GM12864 (cell line): ENCODE results near the gene LRFN4.

Source experiments
- DNase-seq: peaks from one replicate; pipeline ENCODE4 v3.0.0-alpha.2; 2011; ENCODE audit warnings: low read depth
- H3K4me3 ChIP-seq: 2 replicates; pipeline ENCODE4 v1.5.1; 2011; ENCODE audit warnings: mild to moderate bottlenecking, low read depth, low read length, control low read depth
- CTCF ChIP-seq: IDR thresholded peaks from 2 replicates; pipeline ENCODE4 v1.5.1; 2011; ENCODE audit warnings: low read depth, mild to moderate bottlenecking, moderate library complexity, low read length, control low read depth, inconsistent platforms; ENCODE audit errors: missing control alignments

The LRFN4 gene

GRCh38 chr11:66850235-66850587 is 6.7 kb upstream of the LRFN4 start:
- H3K4me3 ChIP-seq, result no peak overlapping the region
- DNase-seq, result no peak
- no peak for TF ChIP-seq CTCF

GRCh38 chr11:66850588-66851238 is 6.2 kb upstream of the LRFN4 start:
- no peak for TF ChIP-seq CTCF
- DNase-seq, result no peak
- H3K4me3 ChIP-seq, result no peak overlapping the region

DNA sequence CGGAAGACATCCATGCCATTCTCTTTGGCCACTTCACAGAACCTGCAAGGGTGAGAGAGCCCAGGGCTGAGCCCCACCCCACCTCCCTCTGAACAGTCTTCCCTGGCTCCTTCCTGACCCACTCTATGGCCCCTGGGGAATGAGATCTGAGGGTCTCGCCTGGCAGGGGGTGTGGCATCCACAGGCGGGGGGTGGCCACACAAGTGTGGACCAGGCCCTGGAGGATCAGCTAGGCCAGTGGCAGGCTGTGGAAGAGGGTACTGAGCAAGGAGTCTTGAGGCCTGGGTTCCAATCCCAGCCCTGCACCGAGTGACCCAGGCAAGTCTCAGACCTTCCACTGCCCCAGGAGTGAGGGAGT is 5.6 kb upstream of the LRFN4 start:
- H3K4me3 ChIP-seq, result no peak overlapping the region
- no peak for DNase-seq
- no peak for TF ChIP-seq CTCF

DNA sequence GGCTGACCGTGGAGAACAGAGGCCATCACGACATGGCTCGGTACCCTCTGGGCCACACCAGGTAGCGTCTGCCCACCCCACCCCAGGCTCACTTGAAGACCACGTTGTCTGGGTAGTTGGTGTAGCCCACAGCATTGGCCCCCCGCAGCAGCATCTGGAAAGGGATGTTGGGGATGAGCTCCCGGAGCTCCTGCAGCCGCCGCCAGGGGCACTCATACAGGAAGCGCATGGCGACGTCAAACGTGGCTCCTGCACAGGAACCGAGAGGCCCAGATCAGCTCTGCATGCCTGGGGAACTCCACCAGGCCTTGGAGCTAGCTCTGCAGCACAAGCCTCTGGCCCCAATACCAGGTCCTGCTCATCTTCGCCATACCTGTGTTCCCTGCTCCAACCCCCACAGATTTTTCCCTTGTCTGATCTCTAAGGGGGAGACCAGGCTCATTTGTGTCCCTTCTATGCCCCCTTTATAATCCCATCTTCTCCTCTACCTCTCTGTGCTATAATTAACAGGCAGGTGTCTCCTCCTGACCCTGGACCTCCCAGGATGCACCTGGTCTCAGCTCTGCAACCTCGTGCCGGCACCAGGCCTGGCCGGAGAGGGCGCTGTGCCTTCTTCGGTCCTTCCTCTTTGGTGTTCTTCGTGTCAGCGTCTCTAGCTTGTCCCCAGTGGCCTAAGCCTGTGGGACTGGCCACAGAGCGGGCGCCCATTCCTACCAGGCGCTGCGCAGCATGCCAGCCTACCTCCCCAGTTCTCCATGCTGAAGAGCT is 5.0 kb upstream of the LRFN4 start:
- DNase-seq, result peak; percentile 29
- H3K4me3 ChIP-seq, result no peak overlapping the region
- TF ChIP-seq CTCF, result peak; percentile 75

GRCh38 chr11:66852466-66853241 is 4.2 kb upstream of the LRFN4 start:
- TF ChIP-seq CTCF, result no peak
- DNase-seq, result no peak
- no peak overlapping the region for H3K4me3 ChIP-seq

GRCh38 chr11:66853242-66854229 is 3.3 kb upstream of the LRFN4 start:
- TF ChIP-seq CTCF, result no peak
- no peak for DNase-seq
- no peak overlapping the region for H3K4me3 ChIP-seq
